ENCODE data around the gene BSG. TPM values are rescaled to one million over a fixed set of nuclear protein-coding genes. Genes with fewer than 3 reads are reported as not detected.

The BSG gene
- total and polyA plus RNA-seq, 9 of the 15 experiments (the other 6 are each of a cell fraction or from before 2014, with no cell fraction given), result 4.6 to 495 (median 187) TPM

- intact Hi-C loops (cut with micrococcal nuclease), result no loop called here
- H3K4me1 ChIP-seq (replicated peaks in 1 of 2; ENCODE audit: control insufficient read depth in 2 of 2, insufficient read depth in 2 of 2, low read length in 2 of 2), result peaks cover 0 to 54% of the 10 kb centered on the region in 2 experiments; a peak in 4 of 5 replicates
- H3K9me3 ChIP-seq (replicated peaks; ENCODE audit: control insufficient read depth, insufficient read depth, low read depth, low read length), result no peaks in the 10 kb centered on the region
- H3K27me3 ChIP-seq (ENCODE audit: control insufficient read depth in 2 of 2, insufficient read depth in 2 of 2, low read length in 2 of 2), result no peaks in the 10 kb centered on the region
- peak overlapping the region; percentile 88 to 95 for H3K9ac ChIP-seq (ENCODE audit: insufficient read depth in 1 of 2, low read depth in 2 of 2, low read length in 2 of 2)
- POLR2A ChIA-PET, result interaction anchor here (0.6 to 0.7 kb wide), 2 partner anchors 20 to 217 kb away, joined by 3 read pairs; no protein-coding TSS in a partner anchor
- WGBS (ENCODE audit: insufficient coverage, low coverage, missing lambda C conversion rate), result 0% methylated on average over 25 of the region's 35 CpGs
- peak overlapping the region; percentile 87 for H3K4me2 ChIP-seq (ENCODE audit: insufficient read depth, low read length)
- H4K20me1 ChIP-seq (replicated peaks; ENCODE audit: control insufficient read depth, insufficient read depth, low read length), result no peaks in the 10 kb centered on the region
- no TSS peak for BruUV-seq (replicated peaks)
- peaks cover 48% of the 10 kb centered on the region for H3K79me2 ChIP-seq (ENCODE audit: control insufficient read depth, insufficient read depth, low read length)
- H3K9me1 ChIP-seq (ENCODE audit: control insufficient read depth, insufficient read depth, low read length), result no peaks in the 10 kb centered on the region
- DNase-seq (ENCODE audit: extremely low read depth in 1 of 4, low spot score in 3 of 4) (peak; percentile 71 to 82 (median 75)), FAIRE-seq (peak; percentile 81), ATAC-seq (peak; percentile 86)
- H2AFZ ChIP-seq (ENCODE audit: low read depth, low read length), result peak overlapping the region; percentile 69
- H3K27ac ChIP-seq (ENCODE audit: extremely low read depth, low read depth, low read length), result peak overlapping the region; percentile 85
- in situ Hi-C loops (cut with MboI), result no loop called here
- peaks cover 44% of the 10 kb centered on the region; the same call in 2 of the 3 replicates for H3K36me3 ChIP-seq (ENCODE audit: control insufficient read depth, insufficient read depth, low read length)
- CTCF ChIA-PET (ENCODE audit: low intra/inter-chr PET ratio), result no interaction called here
- H3K4me3 ChIP-seq, result peak overlapping the region; percentile 70
- no peak for TF ChIP-seq FOS (IDR thresholded peaks at IDR 0.05; ENCODE audit: extremely low read depth, insufficient read length)
- no peak for TF ChIP-seq CLOCK (CRISPR knock-in tag; IDR thresholded peaks at IDR 0.05; ENCODE audit: borderline replicate concordance)
- TF ChIP-seq IRF9 (tag; IDR thresholded peaks at IDR 0.05), result no peak
- no peak for TF ChIP-seq HNRNPLL (IDR thresholded peaks at IDR 0.05; ENCODE audit: low read depth, low read length, poor library complexity, severe bottlenecking)
- no peak for TF ChIP-seq PCBP2 (IDR thresholded peaks at IDR 0.05; ENCODE audit: low read depth, low read length, poor library complexity, severe bottlenecking)
- TF ChIP-seq MBD2 (IDR thresholded peaks at IDR 0.05; ENCODE audit: borderline replicate concordance, low read depth), result no peak
- TF ChIP-seq E2F4 (CRISPR knock-in tag; IDR thresholded peaks at IDR 0.05; ENCODE audit: low read depth), result no peak
- TF ChIP-seq HDAC6 (IDR thresholded peaks at IDR 0.05; ENCODE audit: low read depth, low read length), result no peak
- TF ChIP-seq TSHZ1 (CRISPR knock-in tag; IDR thresholded peaks at IDR 0.05), result no peak
- TF ChIP-seq ZNF507 (tag; conservative IDR thresholded peaks at IDR 0.05), result no peak
- TF ChIP-seq VEZF1 (CRISPR knock-in tag; IDR thresholded peaks at IDR 0.05), result no peak; the same call in 1 of the 2 replicates
These were observed 60.2 kb downstream of the BSG start for GRCh38 chr19:632579-633067.
